KOPT-K1 (cell line): ENCODE results near the gene DMRTA2.
"Not testable (repeated sequence)": the region's sequence is repeated elsewhere in the genome, so short reads cannot be mapped to it uniquely, and the experiment has no call there.

ENCODE experiments used
- H3K27ac ChIP-seq: fragments of 200-600 bp; sonication (generic); 2 replicates; pipeline ENCODE4 v1.5.1; 2016; ENCODE audit warnings: antibody characterized with exemption, mild to moderate bottlenecking, low read depth, low read length; ENCODE audit not compliant: poor library complexity, severe bottlenecking
- H3K36me3 ChIP-seq: fragments of 200-600 bp; sonication (generic); 2 replicates; pipeline ENCODE4 v1.5.1; 2017; ENCODE audit warnings: antibody characterized with exemption, mild to moderate bottlenecking, low read length, moderate library complexity; ENCODE audit not compliant: insufficient read depth
- H3K9me3 ChIP-seq: fragments of 200-600 bp; sonication (generic); 2 replicates; pipeline ENCODE4 v1.5.1; 2017; ENCODE audit warnings: antibody characterized with exemption, low read length, mild to moderate bottlenecking; ENCODE audit not compliant: insufficient read depth, poor library complexity, severe bottlenecking

Gene DMRTA2

DNA sequence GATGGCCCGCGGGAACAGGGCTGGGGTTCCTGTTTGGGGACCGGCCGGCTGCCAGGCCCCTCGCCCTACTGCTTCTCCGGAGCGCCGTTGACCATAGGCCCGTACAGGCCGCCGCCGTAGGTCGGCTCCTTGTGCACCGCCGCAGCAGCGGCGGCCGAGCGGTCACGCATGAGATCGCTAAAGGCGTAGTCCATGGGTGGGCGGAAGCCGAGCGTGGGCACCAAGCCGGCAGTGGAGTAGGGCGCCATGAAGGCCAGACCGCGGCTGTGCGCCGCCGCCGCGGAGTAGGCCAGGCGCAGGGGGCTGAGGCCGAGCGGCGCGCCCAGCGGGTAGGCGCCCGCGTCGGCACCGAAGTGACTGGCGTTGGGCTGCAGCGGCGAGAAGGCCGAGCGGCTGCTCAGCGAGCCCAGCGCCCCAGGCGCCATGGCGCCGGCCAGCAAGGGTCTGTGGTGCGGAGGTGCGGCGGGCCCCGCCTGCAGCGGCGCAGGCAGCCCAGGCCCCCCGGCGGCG is 4.6 kb downstream of the DMRTA2 start:
- no peaks in the 10 kb centered on the region for H3K36me3 ChIP-seq
- no peak overlapping the region for H3K27ac ChIP-seq
- H3K9me3 ChIP-seq, result peaks cover 19% of the 10 kb centered on the region

- H3K27ac ChIP-seq, result no peak overlapping the region
- H3K36me3 ChIP-seq, result no peaks in the 10 kb centered on the region
- H3K9me3 ChIP-seq, result peaks cover 20% of the 10 kb centered on the region
Measured at GRCh38 chr1:50417946-50418599, 5.2 kb downstream of the DMRTA2 start.

DNA sequence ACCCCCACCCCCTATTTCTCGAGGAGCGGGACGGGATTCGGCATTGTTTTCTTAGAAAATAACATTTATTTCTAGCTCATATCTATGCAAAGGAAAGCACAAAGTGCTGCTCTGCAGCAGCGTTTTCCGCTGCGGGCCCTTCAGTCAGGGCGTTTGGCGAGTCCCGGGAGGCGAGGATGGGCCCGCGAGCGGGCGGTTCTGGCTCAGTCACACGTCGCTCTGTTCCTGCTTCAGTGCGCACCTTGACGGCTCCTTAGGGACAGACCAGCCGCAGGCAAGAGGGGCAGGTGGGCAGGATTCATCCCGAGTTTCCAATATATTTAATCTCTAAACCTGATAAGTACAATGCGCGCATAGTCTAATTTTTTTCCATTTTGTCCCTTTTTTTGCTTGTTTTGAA is 5.7 kb downstream of the DMRTA2 start:
- peaks cover 23% of the 10 kb centered on the region for H3K9me3 ChIP-seq

GRCh38 chr1:50416553-50417453 is 6.4 kb downstream of the DMRTA2 start:
- H3K36me3 ChIP-seq, result no peaks in the 10 kb centered on the region
- H3K27ac ChIP-seq, result no peak overlapping the region
- peaks cover 23% of the 10 kb centered on the region for H3K9me3 ChIP-seq

More for the DNA sequence above, 5.7 kb downstream of the DMRTA2 start:
- Histone ChIP-seq H3K27ac (no peak overlapping the region), H3K36me3 (no peaks in the 10 kb centered on the region)

- no peak overlapping the region for H3K27ac ChIP-seq
- H3K36me3 ChIP-seq, result no peaks in the 10 kb centered on the region
- H3K9me3 ChIP-seq, result peaks cover 23% of the 10 kb centered on the region
Measured at GRCh38 chr1:50416150-50416527, 7.1 kb downstream of the DMRTA2 start.

DNA sequence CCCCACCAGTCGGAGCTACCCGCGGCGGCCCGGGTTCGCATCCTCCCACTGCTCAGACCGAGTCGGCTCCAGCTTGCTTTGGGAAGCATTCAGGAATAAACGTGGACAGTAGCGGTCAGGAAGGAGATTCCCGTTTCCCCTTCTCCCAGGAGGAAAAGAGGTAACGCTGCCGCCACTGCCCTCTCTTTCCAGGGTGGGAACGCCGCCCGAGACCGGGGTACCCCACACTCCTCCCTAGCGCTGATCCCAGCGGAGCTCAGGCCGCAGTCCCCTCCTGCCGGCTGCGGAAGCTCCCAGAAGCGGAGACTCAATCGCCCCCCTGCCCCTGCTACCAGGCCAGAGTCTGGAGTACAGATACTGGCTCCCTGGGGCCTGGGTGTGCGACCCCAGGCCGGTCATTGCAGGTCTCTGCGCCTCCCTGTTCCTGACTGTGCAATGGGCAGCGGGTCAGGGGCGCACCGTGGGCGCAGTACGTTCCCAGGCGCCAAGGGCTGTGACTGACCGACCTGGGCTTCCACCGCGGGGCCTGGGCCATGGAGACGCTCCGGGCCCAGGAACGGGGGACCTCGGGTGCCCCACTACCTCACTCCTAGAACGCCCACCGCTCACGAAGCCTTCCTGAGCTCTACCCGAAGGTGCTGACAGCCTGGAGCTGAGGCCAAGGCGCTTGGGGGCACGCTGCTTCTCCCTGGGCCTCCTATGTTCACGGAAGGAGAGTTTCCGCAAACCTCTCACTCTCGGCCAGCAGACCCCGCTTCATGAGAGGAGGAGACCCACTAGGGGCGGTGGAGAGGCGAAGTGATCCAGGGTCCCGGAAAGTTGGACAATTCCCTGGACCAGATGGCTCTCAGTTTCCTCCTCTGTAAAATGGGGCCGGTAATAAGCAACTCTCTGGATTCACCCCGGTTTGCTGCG is 7.8 kb downstream of the DMRTA2 start:
- Histone ChIP-seq H3K36me3 (no peaks in the 10 kb centered on the region), H3K9me3 (peaks cover 23% of the 10 kb centered on the region), H3K27ac (no peak overlapping the region)

GRCh38 chr1:50414853-50415234 is 8.4 kb downstream of the DMRTA2 start:
- Histone ChIP-seq H3K9me3 (peaks cover 23% of the 10 kb centered on the region), H3K27ac (no peak overlapping the region), H3K36me3 (no peaks in the 10 kb centered on the region)

DNA sequence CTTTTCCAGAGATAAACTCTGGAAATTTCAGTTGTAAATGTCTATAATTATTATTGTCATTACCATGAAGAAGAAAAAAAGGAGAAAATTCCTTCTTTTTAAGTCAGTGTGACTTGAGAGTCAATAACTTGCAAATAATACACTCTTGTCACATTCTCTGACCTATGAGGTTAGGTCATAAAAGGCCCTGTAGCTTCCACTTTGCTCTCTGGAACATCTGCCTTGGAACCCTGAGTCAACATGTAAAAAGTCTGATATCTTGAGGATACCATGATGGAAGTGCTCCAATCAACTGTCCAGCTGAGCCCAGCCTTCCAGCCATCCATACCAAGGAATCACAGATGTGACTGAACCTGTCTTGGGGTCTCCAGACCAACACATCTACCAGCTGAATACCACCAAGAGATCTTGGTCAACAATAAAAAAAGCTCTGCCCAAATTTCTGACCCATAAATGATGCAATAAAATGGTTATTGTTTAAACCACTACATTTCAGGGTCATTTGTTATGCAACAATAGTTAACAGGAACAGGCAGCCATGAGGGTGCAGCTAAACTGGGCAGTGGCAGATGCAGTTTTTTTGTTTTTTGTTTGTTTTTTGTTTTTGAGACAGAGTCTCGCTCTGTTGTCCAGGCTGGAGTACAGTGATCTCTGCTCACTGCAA is 10.3 kb downstream of the DMRTA2 start:
- no peaks in the 10 kb centered on the region for H3K36me3 ChIP-seq

DNA sequence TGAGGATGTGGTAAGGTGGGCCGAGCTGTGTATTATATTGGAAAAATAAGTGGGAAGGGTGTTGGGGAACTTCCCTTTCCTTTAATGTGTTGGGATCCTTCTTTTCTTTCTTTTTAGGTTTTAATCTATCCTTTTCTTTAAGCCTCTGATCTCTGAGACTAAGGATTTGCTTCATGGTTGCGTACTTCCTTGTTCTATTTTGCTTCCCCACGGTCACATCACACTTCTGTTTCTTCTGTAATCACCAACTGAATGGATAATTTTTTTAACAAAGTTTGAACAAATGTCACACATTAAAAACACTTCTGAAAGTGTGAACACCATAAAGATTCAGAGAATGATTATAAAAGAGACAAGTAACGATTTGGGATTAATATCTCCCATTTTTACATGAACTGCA is 17.4 kb downstream of the DMRTA2 start:
- H3K36me3 ChIP-seq, result no peaks in the 10 kb centered on the region
- H3K27ac ChIP-seq, result no peak overlapping the region
- no peaks in the 10 kb centered on the region for H3K9me3 ChIP-seq

More for the DNA sequence above, 10.3 kb downstream of the DMRTA2 start:
- H3K9me3 ChIP-seq, result peaks cover 23% of the 10 kb centered on the region
- no peak overlapping the region for H3K27ac ChIP-seq

DNA sequence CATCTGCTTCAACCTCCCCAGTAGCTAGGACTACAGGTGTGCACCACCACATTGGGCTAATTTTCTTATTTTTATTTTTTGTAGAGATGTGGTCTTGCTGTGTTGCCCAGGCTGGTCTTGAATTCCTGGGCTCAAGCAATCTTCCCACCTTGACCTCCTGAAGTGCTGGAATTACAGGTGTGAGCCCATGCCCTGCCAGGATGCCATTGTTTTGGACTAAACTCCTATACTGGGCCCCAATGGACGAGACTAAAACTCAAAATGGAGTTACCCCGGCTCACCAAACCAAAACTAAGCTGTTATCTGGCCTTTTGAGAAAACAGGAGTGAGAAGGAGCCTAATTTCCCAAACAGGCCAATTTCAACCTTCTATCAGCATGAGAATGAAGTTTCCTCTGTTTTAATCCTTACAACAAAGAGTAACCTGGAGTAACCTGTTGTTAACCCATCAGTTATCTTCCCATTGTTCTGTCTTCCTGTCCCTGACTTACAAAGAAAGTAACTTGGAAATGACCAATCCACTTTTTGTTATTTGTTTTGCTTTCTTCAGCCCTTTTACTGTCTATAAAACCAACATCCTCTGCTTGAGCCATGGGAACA is 29.6 kb downstream of the DMRTA2 start:
- H3K36me3 ChIP-seq, result no peaks in the 10 kb centered on the region

DNA sequence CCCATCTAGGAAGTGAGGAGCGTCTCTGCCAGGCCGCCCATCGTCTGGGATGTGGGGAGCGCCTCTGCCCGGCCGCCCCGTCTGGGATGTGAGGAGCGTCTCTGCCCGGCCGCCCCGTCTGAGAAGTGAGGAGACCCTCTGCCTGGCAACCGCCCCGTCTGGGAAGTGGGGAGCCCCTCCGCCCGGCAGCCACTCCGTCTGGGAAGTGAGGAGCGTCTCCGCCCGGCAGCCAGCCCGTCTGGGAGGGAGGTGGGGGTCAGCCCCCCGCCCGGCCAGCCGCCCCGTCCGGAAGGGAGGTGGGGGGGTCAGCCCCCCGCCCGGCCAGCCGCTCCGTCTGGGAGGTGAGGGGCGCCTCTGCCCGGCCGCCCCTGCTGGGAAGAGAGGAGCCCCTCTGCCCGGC is 41.7 kb downstream of the DMRTA2 start:
- not testable (repeated sequence) for H3K27ac ChIP-seq, H3K9me3 ChIP-seq, H3K36me3 ChIP-seq

More for the DNA sequence above, 29.6 kb downstream of the DMRTA2 start:
- no peak overlapping the region for H3K27ac ChIP-seq
- peaks cover 4% of the 10 kb centered on the region for H3K9me3 ChIP-seq

- no peak overlapping the region for H3K27ac ChIP-seq
- H3K9me3 ChIP-seq, result peaks cover 7% of the 10 kb centered on the region
- H3K36me3 ChIP-seq, result no peaks in the 10 kb centered on the region
Measured at GRCh38 chr1:50378770-50379169, 44.5 kb downstream of the DMRTA2 start.

- Histone ChIP-seq H3K27ac (no peak overlapping the region), H3K9me3 (peaks cover 7% of the 10 kb centered on the region), H3K36me3 (no peaks in the 10 kb centered on the region)
Measured at GRCh38 chr1:50373532-50373931, 49.7 kb downstream of the DMRTA2 start.

DNA sequence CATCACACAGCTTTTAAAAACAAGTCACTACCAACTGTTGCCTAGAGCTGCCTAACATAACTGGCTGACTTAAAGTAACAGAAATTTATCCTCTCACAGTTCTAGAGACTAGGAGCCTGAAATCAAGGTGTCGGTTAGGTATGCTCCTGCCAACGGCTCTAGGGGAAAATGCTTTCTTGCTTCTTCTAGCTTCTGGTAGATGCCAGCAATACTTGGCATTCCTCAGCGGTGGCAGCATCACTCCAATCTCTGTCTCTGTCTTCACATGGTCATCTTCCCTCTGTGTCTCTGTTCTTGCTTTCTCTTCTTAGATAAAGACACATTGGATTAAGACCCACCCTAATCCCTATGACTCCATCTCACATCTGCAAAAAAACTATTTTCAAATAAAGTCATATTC is 51.5 kb downstream of the DMRTA2 start:
- Histone ChIP-seq H3K9me3 (peaks cover 7% of the 10 kb centered on the region), H3K27ac (no peak overlapping the region), H3K36me3 (no peaks in the 10 kb centered on the region)
